ENCODE measurements around the gene RAPSN.

GRCh38 chr11:47417712-47418111, 31.2 kb downstream of the RAPSN start:
- TF ChIP-seq POLR2AphosphoS5 (IDR thresholded peaks at IDR 0.05) (no peak), CTCF (IDR thresholded peaks at IDR 0.05) (no peak), EP300 (IDR thresholded peaks at IDR 0.05) (no peak), POLR2A (IDR thresholded peaks at IDR 0.05) (no peak)

Measured in upper lobe of left lung (tissue), 4 donors.